Amniotic epithelial cell (primary cell): Measurements from ENCODE around the gene KLHL10.
A peak's percentile ranks its signal among the peaks of the same experiment; 100 is the strongest.
"Not testable (repeated sequence)": the region's sequence is repeated elsewhere in the genome, so short reads cannot be mapped to it uniquely, and the experiment has no call there.

ENCODE experiments used
- DNase-seq: peaks from one replicate; pipeline ENCODE4 v3.0.0-alpha.2; 2010; ENCODE audit warnings: low read depth

KLHL10 gene

DNA sequence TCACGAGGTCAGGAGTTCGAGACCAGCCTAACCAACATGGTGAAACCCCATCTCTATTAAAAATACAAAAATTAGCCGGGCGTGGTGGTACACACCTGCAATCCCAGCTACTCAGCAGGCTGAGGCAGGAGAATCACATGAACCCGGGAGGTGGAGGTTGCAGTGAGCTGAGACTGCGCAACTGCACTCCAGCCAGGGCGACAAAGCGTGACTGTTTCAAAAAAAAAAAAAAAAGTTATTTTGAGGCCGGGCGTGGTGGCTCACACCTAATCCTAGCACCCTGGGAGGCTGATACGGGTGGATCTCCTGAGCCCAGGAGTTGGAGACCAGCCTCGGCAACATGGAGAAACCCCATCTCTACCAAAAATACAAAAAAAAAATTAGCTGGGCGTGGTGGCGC, 13.8 kb downstream of the KLHL10 start:
- DNase-seq, result not testable (repeated sequence)

- DNase-seq, result no peak
Measured at GRCh38 chr17:41860254-41860931, 22.8 kb downstream of the KLHL10 start.

DNA sequence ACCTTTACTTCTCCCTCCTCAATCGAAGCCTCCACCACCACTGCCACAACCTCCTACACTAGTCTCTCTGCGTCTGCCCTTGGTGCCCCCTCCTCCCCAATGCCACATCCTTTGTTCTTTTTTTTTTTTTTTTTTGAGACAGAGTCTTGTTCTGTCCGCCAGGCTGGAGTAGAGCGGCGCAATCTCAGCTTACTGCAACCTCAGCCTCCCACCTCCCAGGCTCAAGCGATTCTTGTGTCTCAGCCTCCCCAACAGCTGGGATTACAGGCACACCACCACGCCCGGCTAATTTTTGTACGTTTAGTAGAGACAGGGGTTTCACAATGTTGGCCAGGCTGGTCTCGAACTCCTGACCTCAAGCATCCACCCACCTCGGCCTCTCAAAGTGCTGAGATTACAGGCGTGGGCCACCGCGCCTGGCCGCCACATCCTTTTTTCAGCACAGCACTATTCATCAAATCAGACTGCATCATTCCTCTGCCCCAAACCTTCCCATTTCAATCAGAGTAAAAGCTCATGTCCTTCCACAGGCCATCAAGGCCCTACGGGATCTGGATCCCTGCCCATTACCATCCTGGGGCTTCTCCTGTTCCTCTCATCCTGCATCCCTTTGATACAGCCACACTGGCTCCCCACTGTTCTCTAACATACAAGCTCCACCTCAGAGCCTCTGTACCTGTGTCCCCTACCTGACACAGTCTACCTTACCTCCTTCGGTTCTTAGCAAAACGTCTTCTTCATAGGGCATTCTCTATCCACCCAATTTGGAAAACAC, 25.6 kb downstream of the KLHL10 start:
- DNase-seq, result no peak

DNA sequence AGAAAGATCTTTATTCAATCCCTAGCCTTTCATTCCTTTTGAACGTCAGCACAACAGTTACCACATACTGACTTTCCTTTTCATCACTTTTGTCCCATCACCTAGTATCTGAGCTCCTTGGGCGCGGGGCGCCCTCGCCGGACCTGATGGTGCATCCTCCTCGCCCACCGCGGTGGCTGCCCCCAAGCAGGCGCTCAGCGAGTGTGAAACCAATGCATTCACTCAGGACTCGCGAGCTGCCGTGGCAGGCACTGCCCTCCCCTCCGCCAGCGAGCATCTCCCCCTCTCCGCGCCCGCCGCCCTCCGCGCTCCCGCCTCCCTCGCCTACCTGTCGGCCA, 26.8 kb downstream of the KLHL10 start:
- no peak for DNase-seq

DNA sequence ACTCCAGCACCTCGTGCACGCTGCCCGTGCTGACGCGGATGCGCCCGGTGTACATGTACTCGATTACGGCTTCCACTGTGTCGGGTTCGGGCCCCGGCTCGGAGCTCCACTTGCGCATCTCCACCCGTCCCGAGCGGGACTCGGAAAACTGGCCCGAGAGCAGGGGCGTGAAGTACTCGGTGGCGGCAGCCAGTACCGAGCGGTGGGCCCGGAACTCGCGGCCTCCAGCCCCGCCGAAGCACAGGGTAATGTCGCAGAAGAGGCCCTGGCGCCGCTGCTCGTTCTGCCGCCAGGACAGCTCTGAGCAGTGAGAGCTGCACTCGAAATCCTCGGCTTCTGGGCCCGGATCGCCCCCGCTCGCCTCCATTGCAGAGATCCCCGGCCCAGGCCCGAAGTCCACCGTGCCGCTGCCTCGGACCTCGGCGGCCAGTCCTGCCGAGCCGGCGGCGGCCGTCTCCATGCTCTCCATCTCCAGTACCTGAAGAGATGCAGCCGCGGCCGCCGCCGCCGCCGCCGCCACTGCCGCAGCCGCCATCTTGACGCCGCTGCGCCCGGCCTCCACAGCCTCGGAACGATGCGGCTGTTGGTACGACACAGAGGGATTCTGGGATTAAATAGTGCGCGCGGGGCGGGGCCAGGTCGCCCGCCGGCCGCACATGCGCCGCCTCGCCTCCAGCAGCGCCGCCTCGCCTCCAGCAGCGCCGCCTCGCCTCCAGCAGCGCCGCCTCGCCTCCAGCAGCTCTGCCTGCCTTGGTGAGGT, 27.4 kb downstream of the KLHL10 start, which contains the start of gene KLHL11:
KLHL11 (minus strand) TSS at position 588 of the 760 bp plus-strand sequence; CDS start at position 535, 53 bp downstream.
- DNase-seq, result peak; percentile 84

GRCh38 chr17:41865596-41865893, 27.9 kb downstream of the KLHL10 start:
- DNase-seq, result no peak

DNA sequence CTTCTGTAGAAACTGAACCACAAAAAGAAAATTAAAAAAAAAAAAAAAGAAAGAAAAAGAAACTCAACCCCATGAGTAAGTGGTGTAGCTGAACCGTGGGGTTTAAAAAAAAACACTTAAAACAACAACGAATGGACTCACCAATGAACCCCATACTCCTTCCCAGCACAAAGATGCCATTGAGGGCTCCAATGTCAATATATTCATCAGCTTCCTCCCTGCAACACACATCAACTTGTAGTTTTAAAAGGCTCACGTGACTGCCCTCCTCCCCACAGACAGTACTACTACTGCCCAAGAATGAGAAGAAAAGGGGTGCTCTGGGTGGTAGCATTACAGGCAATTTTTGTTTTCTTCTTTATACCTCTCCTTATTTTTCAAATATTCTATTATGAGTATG, 30.9 kb downstream of the KLHL10 start:
- DNase-seq, result no peak

DNA sequence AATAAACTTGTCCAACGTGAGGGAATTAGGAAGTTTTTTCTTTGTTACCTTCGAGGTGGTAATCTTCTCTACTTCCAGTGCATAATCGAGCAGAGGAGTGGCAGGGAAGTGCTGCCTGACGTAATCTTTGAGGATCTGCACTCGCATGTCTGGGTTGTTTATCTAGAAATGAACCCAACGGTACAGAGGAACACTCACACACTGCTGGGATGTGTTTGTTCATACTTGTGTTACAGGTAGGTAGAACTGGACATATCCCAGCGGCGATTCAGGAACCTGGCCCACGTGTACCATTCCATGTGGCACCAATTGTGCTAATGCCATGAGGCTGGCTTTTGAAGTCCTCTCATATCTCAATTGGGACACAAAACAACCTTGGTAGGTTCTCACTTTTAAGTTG, 31.8 kb downstream of the KLHL10 start:
- peak; percentile 19 for DNase-seq

- no peak for DNase-seq
Measured at GRCh38 chr17:41870097-41870496, 32.5 kb downstream of the KLHL10 start.

DNA sequence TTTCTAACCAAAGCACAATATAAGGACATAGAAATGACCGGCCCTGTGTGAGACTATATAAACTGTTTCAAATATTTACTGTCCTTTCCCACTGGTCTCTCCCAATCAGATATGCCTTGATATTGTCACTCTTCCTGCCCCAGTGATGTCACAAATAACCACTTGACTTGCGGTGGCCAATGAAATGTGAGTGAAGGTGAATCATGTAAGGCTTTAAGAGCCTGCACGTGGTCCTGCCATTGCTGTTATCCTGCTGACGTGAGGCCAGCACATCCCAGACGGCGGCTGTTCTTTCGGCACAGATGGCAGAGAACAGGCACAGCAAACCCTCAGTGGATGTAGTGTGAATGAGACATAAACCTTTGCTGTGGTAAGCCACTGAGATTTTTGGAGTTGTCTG, 33.0 kb downstream of the KLHL10 start:
- peak; percentile 24 for DNase-seq

- DNase-seq, result no peak
Measured at GRCh38 chr17:41871789-41872188, 34.2 kb downstream of the KLHL10 start.

- no peak for DNase-seq
Measured at GRCh38 chr17:41873559-41874292, 36.1 kb downstream of the KLHL10 start.

- not testable (repeated sequence) for DNase-seq
Measured at GRCh38 chr17:41874293-41874670, 36.7 kb downstream of the KLHL10 start.

DNA sequence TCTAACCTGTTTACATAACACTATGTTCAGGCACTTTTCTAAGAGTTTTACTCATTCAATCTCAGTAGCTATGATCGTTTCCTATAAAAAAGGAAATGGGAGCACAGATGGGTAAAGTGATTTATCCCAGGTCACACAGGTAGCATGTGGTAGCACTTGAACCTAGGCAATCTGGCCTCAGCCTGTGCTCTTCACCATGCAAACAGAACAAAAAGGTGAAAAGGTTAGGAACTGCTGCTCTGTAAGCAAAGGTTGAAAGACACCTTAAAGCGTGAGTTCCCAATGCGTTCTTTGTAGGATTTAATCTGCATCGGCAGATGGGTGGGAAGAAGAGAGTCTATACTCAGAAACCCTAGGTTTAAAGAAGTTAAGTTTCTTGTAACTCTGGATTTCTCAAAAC, 42.5 kb downstream of the KLHL10 start:
- DNase-seq, result no peak

DNA sequence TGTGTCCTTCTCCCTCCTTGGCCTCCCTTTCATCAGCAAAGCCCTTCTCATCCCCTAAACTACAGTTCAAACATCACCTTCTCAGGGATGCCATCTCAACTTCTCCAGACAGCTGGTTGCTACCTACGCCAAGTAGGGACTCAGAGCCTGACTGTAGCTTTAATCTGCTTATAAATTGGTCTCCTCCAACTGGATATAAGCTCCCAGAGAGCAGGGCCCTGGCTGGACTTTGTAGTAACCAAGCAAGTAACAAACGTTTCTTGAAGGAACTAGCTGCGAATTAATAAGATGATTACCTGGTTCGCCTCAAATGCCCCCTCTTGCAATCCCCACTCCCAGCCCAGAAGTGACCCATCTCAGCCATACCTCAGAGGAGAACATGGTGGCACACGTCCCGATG, 45.1 kb downstream of the KLHL10 start:
- DNase-seq, result no peak

GRCh38 chr17:41885733-41886132, 48.1 kb downstream of the KLHL10 start:
- DNase-seq, result no peak

DNA sequence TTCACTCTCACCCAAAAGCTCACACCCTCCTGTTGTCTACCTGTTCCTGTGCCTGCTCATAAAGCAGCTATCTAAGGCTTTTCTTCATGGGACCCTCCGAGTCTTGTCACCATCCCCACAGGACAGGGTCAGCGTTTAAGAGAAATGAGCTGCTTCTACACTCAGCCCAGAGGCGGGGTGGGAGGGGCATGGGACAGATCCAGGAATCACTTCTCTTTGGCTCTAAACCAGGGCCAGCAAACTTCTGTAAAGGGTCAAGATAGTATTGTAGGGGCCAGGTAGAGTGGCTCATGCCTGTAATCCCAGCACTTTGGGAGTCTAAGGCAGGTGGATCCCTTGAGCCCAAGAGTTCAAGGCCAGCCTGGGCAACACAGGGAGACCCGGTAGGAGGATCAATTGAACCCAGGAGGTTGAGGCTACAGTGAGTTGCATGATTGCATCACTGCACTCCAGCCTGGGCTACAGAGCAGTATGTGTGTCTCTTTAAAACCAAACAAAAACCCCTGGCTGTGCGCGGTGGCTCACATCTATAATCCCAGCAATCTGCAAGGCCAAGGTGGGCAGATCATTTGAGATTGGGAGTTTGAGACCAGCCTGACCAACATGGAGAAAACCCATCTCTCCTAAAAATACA, 50.8 kb downstream of the KLHL10 start:
- no peak for DNase-seq

DNA sequence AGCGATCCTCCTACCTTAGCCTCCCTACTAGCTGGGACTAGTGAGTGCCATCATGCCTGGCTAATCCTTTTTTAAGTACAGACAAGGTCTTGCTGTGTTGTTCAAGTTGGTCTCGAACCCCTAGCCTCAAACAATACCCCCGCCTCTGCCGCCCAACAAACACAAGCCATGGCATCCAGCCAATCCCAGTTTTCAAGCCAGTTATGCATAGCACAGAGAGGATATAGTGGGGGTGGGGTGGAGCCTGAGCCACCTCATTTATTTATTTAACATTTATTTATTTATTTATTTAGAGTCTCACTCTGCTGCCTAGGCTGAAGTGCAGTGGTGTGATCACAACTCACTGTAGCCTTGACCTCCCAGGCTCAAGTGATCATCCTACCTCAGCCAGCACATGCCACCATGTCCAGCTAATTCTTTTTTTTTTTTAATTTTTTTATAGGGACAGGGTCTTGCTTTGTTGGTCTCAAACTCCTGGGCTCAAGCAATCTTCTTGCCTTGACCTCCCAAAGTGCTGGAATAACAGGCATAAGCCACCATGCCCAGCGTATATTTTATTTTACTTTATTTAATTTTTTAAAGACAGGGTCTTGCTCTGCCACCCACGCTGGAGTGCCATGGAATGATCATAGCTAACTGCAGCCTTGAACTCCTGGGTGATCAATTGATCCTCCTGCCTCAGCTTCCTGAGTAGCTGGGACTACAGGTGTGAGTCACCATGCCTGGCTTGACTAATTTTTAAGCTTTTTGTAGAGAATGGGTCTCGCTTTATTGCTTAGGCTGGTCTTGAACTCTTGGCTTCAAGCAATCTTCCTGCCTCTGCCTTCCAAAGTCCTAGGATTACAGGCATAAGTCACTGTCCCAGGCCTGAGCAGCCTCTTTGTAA, 53.8 kb downstream of the KLHL10 start:
- DNase-seq, result no peak

- DNase-seq, result no peak
Measured at GRCh38 chr17:41892021-41892376, 54.4 kb downstream of the KLHL10 start.

- no peak for DNase-seq
Measured at GRCh38 chr17:41893384-41893783, 55.8 kb downstream of the KLHL10 start.

DNA sequence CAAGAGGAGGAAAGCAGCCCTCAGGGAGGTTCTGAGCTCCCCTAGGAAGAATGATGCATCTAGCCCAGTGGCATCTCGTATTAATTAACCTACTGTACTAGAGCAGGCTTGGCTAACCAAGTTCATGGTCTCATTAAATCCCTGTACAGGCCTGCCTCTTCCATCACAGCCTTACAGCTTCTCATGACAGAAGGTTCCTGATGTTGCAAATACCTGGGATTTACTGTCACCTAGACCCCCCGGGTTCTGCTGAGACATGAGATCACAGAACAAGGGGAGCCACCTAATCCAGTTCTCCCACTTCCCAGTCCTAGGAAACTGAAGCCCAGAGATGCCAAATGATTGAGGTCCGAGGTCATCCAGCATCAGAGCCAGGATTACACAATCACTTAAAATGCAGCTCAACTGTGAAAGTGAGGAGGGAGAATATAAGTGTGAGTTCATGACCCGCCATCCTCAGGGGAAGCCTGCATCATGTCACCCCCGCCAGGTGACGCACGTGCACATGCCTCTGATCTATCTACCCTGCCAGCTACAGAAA, 57.2 kb downstream of the KLHL10 start:
- DNase-seq, result peak; percentile 75
